Inflammatory macrophage treated with lipopolysaccharide for 4 hours (primary cell): ENCODE measurements around the gene ATP7A.

ENCODE experiments used
- DNase-seq: peaks from one replicate; pipeline ENCODE4 v3.0.0-alpha.2; 2020

Gene ATP7A

DNA sequence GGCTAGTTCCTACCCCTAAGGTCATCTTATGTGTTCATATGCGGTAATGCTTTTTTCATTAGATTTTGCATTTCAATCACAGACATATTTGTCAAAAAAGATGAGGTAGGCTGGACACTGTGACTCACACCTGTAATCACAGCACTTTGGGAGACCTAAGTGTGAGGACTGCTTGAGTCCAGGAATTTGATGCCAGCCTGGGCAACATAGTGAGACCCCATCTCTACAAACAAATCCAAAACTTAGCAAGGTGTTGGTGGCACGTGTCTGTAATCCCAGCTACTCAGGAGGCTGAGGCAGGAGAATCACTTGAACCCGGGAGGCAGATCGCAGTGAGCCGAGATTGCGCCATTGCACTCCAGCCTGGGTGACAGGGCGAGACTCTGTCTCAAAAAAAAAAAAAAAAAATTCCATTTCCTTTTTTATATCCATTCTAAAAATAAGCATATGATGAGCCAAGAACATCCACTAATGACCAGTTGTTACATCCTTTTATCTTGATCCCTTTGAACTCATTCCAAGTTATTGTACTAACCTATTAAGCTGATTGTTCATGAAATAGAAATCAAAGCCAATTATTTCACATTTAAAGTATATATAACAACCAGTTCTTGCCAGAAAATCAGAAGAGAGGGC, 35.5 kb downstream of the ATP7A start:
- DNase-seq, result peak; percentile 53

DNA sequence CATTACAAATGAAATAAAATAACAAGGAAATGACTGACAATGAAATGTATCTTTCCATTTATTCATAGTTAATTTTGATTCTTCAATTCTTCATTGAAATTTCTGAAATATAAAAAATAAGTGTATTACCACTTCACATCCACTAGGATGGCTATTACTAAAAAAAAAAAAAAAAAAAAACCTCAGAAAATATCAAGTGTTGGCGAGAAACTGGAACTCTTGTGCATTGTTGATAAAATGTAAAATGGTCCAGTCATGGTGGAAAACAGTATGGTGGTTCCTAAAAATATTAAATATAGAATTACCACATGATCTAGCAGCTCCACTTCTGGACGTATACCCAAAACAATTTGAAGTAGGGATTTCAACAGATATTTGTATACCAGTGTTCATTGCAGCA, 36.1 kb downstream of the ATP7A start:
- no peak for DNase-seq

DNA sequence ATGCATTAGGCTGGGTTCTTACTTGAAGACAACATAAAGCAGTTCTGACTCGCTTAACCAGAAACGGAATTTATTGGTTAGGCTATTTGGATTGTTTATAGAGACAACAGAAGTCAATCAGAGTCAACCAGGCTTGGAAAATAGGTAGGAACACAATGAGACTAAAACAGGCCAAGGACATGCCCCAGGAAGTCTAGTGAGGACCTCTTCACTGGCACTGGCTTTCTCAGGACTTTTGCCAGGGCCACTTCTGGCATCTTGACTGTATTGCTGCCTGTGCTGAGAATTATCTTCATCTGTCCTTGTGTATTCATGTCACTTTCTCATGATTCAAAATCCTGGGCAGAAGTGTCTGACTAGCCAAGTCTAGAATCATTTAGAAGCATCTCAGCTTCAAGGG, 39.3 kb downstream of the ATP7A start:
- DNase-seq, result no peak

DNA sequence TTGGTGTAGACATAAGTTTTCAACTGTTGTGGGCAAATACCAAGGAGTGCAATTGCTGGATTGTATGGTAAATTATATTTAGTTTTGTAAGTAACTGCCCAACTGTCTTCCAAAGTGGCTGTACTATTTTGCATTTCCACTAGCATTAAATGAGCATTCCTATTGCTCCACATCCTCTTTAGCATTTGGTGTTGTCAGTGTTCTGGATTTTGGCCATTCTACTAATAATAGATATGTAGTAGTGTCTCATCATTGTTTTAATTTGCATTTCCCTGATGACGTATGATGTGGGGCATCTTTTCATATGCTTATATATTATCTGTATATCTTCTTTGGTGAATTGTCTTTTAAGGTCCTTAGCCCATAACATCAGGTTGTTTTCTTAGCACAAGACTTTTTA, 41.7 kb downstream of the ATP7A start:
- no peak for DNase-seq

DNA sequence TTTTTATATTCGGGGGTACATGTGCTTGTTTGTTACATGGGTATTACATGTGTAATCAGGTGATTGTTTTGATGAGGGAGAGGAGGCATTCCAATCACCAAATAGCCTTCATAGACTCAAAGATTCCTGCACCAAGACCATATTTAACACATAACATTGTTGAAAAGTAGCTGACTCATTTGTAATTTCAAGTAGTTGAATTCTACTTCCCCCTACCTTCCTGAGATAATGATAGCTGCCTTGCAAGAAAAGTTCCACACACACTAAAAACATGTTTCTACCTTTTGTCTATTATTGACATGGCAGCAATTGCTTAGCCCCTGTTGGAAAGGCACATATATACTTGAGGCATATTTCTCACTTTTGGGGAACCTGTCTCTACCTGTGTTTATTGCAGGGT, 42.8 kb downstream of the ATP7A start:
- no peak for DNase-seq

DNA sequence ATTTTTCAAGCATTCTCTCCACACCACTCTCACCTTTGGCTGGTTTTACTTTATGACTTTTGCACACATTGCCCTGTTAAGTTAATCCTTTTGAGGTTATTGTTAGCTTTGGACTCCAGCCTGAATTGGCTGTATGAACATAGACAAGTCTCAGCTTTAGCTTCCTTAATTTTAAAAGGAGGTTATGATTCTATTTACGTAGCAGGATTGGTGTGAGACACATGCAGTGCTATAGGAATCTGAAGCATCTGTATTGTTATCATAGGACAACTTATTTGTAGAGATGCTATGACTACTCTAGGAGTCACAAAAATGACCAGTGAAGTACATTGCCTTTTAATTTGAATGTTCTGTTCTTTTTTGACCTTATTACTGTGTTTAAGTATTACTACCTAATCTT, 43.2 kb downstream of the ATP7A start:
- no peak for DNase-seq

DNA sequence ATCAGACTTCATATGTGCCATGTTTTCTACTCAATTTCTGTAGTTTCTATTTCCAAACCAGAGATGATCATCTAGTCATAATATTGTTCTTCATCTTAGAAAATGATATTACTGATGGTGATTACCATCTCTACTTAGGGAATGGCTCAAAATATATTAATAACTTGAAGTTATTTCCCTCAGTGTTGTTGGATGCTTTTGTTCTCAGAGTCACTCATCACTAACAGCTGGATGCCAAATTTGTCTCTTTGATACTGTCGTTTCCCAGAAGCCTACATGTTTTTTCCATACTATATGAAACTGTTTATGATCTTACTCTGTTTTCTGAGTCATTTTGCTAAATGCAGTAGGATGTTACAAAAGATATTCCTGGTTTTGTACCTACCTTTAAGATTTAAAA, 50.1 kb downstream of the ATP7A start:
- no peak for DNase-seq

DNA sequence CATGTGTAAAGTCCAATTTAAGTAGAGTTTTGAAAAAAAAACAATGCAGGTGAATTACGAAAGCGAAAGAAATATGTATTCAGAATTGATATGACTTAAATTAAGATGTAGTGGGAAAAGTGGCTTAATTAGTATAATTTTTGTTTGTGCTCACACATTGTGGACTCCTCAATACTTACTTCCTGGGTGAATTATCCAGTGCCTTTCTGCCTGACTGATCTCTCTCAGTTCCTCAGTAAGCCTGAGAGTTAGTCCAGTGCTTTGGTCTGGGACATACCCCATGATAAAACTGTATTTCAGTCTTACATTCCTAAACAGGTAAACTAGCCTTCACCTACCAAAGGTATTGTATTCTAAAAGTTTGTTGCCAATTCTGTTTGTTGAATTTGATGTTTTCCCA, 50.6 kb downstream of the ATP7A start:
- no peak for DNase-seq

DNA sequence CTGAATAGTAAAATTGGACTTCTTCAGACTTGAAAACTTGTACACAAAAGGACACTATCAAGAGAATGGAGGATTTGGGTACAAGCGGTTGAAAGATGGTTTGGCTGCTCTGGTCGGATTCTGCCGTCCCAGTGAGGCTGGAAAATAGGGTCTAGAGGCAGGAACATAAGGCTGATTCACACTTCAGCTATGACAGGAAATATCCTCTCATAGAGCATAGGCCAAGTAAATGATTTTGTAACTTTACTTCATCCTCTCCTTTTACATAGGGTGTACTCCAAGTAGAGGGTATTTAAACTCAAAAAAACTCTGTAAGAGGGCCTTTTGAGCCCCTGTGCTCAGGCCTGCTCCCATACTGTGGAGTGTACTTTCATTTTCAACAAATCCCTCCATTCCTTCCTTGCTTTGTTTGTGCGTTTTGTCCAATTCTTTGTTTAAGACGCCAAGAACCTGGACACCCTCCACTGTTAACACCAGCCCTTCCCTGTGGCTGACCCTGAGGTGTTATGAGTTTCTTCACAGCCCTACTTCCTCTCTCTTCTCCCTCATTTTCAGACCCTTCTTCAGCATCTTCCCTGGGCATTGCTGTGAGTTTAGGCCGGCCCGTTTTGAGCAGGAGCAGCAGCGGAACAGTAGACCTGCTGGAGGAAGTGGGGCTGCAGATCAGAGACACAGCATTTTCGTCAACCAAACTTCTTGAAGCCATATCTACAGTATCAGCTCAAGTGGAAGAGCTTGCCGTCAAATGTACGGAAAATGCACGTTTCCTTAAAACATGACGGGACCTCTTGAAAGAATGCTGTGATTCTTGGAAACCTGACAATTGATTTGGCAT, 51.8 kb downstream of the ATP7A start:
- no peak for DNase-seq

DNA sequence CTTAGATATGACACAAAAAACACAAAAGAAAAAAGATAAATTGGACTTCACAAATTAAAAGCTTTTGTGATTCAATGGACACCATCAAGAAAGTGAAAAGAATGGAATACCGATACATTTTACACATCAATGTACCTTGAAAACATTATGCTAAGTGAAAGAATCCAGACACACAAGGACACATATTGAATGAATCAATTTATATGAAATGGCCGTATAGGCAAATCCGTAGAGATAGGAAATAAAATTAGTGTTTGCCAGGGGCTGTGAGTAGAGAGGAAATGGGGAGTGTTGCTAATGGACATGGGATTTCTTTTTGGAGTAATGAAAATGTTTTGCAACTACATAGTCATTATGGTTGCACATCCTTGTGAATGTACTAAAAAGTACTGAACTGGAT, 55.9 kb downstream of the ATP7A start:
- DNase-seq, result no peak

DNA sequence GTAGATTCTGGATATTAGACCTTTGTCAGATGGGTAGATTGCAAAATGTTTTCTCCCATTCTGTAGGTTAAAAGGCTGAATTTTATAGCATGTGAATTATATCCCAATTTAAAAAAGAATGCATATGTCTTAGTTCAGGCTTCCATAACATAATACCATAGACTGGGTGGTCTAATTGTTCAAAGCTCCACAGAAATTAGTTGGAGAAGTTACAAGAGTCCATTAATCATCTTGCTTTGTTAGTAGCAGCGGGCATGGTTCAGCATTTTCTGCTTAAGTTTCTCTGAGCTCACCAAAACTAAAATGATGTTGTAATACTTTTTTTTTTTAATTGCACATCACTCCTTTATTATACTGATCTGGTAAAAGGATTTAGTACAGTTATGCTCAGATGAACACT, 57.1 kb downstream of the ATP7A start:
- no peak for DNase-seq

DNA sequence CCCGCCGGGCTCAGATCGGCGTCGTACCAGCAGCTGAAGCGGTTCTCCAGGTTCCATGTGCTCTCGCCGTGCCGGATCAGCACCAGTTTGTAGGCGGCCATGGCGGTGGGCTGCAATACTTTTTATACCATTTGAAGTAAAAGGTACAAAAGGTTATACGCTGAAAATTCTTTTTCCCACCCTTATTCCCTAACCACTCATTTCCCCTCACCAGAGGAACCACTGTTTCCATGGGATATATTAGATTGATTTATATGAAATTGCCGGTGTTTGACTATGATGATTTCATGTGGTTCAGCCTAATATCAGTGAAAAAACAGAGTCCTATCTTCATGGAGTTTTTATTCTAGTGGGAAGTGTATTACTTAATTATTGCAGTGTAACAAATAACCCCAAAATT, 59.0 kb downstream of the ATP7A start, which contains the start of gene PGAM4:
TSS of gene PGAM4 (minus strand) at position 101 of the 400 bp plus-strand sequence. CDS start at position 101, 0 bp downstream.
- no peak for DNase-seq

DNA sequence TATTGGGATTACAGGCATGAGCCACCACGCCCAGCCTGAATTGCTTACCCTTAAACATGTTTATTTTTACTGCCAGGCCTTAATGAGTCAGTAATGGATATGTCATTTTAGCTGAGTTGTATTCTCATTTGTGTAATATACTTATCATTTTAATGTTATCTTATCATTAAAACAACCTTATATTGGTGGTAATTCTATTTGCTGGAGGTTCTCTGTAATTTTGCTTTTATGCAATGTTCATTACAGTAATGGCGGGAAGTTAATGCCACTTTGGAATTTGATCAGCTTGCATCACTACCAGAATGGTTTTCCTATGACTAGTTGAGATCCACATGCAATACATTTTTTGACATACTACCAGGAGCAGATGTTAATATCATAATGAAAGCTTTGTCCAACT, 65.3 kb downstream of the ATP7A start:
- no peak for DNase-seq

DNA sequence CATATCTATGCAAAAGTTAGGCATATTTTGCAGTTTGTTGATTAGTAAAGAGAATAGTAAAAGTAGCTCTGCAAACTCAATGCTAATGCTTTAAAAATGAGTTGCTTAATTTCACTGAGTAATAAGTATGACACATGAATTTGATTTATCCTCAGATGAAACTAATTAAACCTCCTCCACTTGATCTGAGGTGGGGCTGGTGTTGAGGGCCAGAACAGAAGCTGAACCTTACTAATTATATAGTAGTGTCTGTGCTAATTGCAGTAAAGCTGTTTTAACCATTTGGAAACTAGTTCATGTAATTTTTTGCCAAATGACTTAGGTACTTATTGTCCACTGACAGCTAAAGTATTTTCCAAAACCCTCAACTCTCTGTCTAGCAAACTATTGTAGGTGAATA, 66.6 kb downstream of the ATP7A start:
- no peak for DNase-seq

DNA sequence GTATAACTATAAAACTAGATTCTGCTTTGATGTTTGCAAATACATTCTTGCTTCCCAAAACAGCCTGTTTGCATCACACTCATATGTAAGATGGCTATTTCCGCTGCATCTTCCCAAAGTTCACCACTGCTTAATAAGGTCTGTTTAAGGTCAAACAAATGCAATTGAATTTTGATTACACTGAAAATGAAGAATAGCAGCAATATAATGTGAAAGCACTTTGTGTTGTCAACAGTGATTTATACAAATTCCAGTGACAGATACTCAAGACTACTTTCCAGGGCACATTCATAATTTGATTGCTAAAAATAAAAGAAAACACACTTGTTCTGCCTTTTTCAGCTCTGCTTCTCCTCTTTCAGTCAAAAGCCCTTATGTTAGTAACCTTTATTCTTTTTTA, 67.0 kb downstream of the ATP7A start:
- no peak for DNase-seq

DNA sequence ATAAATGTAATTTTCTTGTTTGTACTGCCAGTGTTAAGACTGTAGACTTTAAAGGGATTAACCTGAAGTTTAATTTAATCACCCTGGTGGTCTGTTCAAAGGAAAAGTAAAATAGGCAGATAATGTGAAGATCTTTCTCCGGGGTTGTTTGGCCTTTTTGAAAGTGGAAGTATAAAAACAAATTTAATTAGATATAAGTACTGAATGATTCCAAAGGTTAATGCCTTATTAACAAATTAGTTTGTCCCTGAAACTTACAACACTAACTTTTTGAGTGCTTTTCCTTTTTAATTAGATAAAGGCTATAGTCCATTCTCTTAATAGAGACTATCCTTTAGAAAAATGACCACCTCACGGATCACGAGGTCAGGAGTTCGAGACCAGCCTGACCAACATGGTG, 69.4 kb downstream of the ATP7A start:
- no peak for DNase-seq

DNA sequence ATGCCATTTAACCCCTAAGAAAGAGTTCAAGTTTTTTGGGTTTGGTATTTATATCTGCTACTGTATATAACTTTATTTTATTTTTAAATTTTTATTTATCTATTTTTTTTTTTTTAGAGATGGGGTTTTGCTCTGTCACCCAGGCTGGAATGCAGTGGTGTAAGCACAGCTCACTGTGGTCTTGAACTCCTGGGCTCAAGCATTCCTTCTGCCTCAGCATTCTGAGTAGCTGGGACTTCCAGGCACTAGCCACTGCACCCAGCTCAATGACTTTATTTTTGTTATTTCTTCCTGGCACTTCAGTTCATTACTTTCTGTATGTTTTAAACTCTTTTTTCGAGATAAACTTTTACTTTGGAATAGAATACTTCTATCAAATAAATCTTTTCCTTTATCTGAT, 101.4 kb downstream of the ATP7A start:
- no peak for DNase-seq

DNA sequence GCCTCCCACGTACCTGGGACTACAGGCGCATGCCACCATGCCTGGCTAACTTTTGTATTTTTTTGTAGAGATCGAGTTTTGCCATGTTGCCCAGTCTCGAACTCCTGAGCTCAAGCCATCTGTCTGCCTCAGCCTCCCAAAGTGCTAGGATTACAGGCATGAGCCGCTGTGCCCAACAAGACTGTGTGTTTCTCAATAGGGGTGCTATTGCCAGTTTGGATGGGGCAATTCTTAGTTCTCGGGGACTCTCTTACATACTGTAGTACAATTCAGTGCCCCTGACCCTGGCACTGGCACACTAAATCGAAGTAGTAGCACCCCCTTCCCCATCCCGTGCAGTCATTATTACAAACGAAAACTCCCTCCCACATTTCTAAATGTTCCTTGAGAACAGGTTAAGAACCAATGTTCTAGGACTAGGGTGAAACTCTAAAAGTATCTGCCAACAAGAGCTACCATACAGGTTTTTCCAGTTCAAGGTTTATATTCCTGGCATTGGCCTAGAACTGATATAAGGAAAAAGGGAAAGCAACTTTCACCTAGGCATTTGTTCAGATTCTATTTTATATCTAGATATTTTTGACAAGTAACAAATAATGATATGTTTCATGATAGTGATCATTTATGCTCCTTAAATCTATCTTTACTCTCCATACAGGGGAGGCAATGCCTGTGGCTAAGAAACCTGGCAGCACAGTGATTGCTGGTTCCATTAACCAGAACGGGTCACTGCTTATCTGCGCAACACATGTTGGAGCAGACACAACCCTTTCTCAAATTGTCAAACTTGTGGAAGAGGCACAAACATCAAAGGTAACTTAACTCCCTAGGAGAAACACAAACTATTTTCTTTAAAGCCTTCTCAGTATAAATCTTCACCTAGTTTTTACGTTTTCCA, 109.3 kb downstream of the ATP7A start:
- no peak for DNase-seq

DNA sequence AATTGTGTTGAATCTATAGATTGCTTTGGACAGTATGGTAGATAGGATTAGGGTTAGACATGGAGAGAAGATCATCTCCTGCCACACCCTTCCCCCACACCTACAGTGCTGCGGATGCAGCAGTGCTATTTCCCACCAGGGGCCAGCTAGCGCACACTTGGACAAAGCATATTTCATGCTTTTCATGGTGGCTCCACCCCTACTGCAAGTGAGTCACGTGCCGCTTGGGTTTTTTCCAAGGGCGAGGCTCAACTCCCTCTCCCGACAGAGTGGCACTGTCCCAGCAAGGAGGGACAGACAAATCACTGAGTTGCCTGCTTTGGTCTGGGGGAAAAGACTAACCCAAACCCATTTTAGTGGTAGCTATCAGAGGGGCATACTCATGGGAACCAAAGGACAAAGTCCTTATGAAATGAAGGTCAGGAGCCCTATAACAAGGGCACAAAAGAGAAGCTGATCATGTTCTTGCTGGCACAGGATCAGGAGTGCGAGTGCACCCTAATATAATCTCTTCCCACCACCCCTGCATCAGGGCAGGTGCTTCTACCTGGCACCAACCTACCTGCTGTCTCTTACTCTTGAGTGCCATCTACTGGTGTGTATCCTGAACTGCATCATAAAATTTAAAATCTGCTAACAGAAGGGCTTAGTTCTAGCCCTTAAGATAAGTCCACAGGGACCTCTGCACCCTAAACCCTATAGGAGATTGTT, 114.0 kb downstream of the ATP7A start:
- DNase-seq, result peak; percentile 19

DNA sequence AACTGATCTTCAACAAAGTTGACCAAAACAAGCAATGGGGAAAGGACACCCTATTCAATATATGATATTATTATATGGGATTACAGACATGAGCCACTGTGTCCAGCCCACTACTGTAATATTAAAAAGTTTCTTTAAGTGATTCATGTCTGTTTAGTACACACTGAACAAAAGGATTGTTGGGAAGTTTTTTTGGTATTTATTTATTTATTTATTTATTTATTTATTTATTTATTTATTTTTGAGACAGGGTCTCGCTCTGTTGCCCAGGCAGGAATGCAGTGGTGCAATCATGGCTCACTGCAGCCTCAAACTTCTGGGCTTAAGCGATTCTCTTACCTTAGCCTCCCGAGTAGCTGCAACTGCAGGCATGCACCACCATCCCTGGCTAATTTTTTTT, 117.3 kb downstream of the ATP7A start:
- DNase-seq, result no peak

DNA sequence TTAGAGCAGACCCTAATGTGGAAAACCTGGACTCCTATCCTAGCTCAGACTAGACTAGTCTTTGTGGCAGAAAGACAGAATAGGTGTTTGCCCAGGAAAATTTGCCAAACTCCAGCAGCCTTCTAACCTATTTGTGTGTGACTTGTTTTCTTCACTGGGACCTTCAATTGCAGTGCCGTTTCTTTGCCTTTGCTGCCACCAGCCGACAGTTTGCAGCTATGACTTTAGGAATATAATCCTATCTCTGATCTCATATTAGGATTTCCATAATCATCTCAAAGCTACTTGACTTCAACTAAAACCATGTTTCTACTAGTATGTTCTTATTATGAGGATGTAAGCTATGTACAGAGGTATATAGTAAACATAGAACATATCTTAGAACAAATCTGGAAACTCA, 119.2 kb downstream of the ATP7A start:
- peak; percentile 11 for DNase-seq

DNA sequence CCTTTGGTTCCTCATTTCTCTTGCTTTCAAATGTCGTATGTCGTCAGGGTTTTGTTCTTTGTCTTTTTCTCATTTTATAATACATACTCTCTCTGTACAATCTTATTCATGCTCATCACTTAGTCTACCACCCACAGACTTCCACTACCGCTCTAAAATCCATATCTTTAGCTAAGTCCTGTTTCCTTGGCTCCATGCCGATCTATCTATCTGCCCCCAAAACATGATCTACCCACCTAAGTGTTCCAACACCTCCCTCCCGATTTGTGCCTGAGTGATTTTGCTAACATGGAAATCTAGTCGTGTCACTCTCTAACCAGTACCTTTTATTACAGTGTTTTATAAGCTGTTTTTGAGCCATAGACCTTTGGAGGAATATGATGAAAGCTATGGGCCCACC, 124.6 kb downstream of the ATP7A start:
- no peak for DNase-seq

DNA sequence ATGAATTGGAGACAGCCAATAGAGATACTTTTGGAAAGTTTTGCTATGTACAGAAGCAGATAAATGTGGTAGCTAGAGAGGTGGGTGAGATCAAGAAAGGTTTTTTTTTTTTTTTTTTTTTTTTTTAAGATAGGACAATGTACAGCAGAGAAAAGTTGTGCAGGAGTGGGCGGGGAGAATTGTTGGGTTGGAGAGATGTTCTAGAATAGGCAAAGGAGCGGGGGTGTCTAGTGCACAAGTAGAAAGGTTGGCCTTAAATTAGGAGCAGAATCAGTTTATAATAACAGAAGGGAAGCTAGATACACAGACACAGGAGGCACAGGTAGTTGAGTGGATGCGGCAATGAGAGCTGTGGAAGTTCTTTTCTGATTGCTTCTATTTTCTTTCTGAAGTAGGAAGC, 127.4 kb downstream of the ATP7A start:
- DNase-seq, result no peak
